Keratinocyte (primary cell): Measurements from ENCODE around the gene IPPK. TPM values are rescaled to one million over a fixed set of nuclear protein-coding genes. Genes with fewer than 3 reads are reported as not detected.

Source experiments
- DNase-seq: peaks from one replicate; pipeline ENCODE4 v3.0.0-alpha.2; 2011; ENCODE audit warnings: low read depth, missing footprints, low spot score
- FAIRE-seq: peaks from 2 replicates; lab custom pipeline; 2011; peaks lifted over from hg19 to GRCh38; lab: Jason Lieb, UNC
- H2AFZ ChIP-seq: 2 replicates; pipeline ENCODE4 v1.6.0; 2012; ENCODE audit warnings: low read length, control low read depth, inconsistent platforms; ENCODE audit not compliant: control insufficient read depth
- H3K27ac ChIP-seq: 2 replicates; pipeline ENCODE4 v1.5.1; 2011; ENCODE audit warnings: low read length; ENCODE audit not compliant: control insufficient read depth, insufficient read depth
- H3K27me3 ChIP-seq: 3 replicates; pipeline ENCODE4 v1.6.0; 2011; ENCODE audit warnings: low read length; ENCODE audit not compliant: control insufficient read depth, insufficient read depth; ENCODE audit errors: extremely low read depth
- H3K36me3 ChIP-seq, 2 experiments: 2 replicates in 1 of 2; 3 replicates in 1 of 2; pipeline ENCODE4 v1.5.1; 2011; ENCODE audit warnings: low read length in 2 of 2, mild to moderate bottlenecking in 1 of 2; ENCODE audit not compliant: control insufficient read depth in 2 of 2, insufficient read depth in 2 of 2; ENCODE audit errors: extremely low read depth in 1 of 2
- H3K4me1 ChIP-seq: 3 replicates; pipeline ENCODE4 v1.5.1; 2011; ENCODE audit warnings: low read length; ENCODE audit not compliant: control insufficient read depth, insufficient read depth; ENCODE audit errors: extremely low read depth
- H3K4me2 ChIP-seq: 3 replicates; pipeline ENCODE4 v1.6.0; 2011; ENCODE audit warnings: low read depth, low read length; ENCODE audit not compliant: control insufficient read depth, insufficient read depth; ENCODE audit errors: extremely low read depth
- H3K4me3 ChIP-seq, 3 experiments: fragments of 200-600 bp in 1 of 3; sonication (generic) in 1 of 3; 2 replicates in 2 of 3; 3 replicates in 1 of 3; pipeline ENCODE4 v1.5.1; 2011 to 2016; ENCODE audit warnings: low read length in 3 of 3, mild to moderate bottlenecking in 3 of 3, control low read depth in 2 of 3, inconsistent platforms in 1 of 3, low read depth in 1 of 3, mixed read lengths in 1 of 3, mixed run types in 1 of 3, moderate library complexity in 1 of 3; ENCODE audit not compliant: control insufficient read depth in 2 of 3, insufficient read depth in 2 of 3; ENCODE audit errors: extremely low read depth in 1 of 3
- H3K79me2 ChIP-seq: 2 replicates; pipeline ENCODE4 v1.6.0; 2012; ENCODE audit warnings: low read length; ENCODE audit not compliant: control insufficient read depth, insufficient read depth
- H3K9ac ChIP-seq: 3 replicates; pipeline ENCODE4 v1.6.0; 2011; ENCODE audit warnings: low read length; ENCODE audit not compliant: control insufficient read depth, insufficient read depth; ENCODE audit errors: extremely low read depth
- H3K9me1 ChIP-seq: 3 replicates; pipeline ENCODE4 v1.6.0; 2011; ENCODE audit warnings: low read length; ENCODE audit not compliant: control insufficient read depth, insufficient read depth; ENCODE audit errors: extremely low read depth
- H3K9me3 ChIP-seq: 2 replicates; pipeline ENCODE4 v1.5.1; 2012; ENCODE audit warnings: low read depth, low read length; ENCODE audit not compliant: control insufficient read depth
- H4K20me1 ChIP-seq: 3 replicates; pipeline ENCODE4 v1.6.0; 2011; ENCODE audit warnings: low read length; ENCODE audit not compliant: control insufficient read depth, insufficient read depth; ENCODE audit errors: extremely low read depth
- CTCF ChIP-seq, 3 experiments: IDR thresholded peaks in 1 of 3; conservative IDR thresholded peaks in 1 of 3; optimal IDR thresholded peaks in 1 of 3; 2 replicates in 2 of 3; 3 replicates in 1 of 3; pipeline versions ENCODE3 to v1.5.1; 2011; ENCODE audit warnings: low read length in 3 of 3, mild to moderate bottlenecking in 3 of 3, moderate library complexity in 2 of 3, control low read depth in 1 of 3, inconsistent platforms in 1 of 3; ENCODE audit not compliant: insufficient read depth in 2 of 3; ENCODE audit errors: extremely low read depth in 1 of 3
- EZH2 ChIP-seq: IDR thresholded peaks from one replicate; pipeline ENCODE4 v1.6.1; 2012; ENCODE audit warnings: inconsistent platforms, mild to moderate bottlenecking, low read length, moderate library complexity
- dilution Hi-C: fragments of 300-500 bp; cut with MboI; formaldehyde crosslinking; loops from one replicate; pipeline ENCODE4 v1.7.0; 2020; ENCODE audit warnings: low sequenced_read_pairs; ENCODE audit not compliant: extremely low pct_ligation_motif_present
- polyA plus RNA-seq, 5 experiments: library from polyadenylated mRNA; depleted of rRNA in 3 of 5; stranded (reverse) in 3 of 5; stranded (forward) in 1 of 5; unstranded in 1 of 5; fragments of >200 nt; gene quantifications; 1 replicate in 1 of 5; 2 replicates in 3 of 5; 3 replicates in 1 of 5; pipeline versions ENCODE4 v1.2.1 to v1.2.3, GENCODE V29; 2011 to 2012; ENCODE audit warnings: missing spikeins in 2 of 5, low read depth in 1 of 5, low replicate concordance in 1 of 5

IPPK gene
- polyA plus RNA-seq, 1 donor (not counting 4 experiments of a cell fraction or from before 2014, with no cell fraction given) = 32.4 TPM

- FAIRE-seq = no peak
- Histone ChIP-seq H4K20me1 (no peaks in the 10 kb centered on the region), H3K36me3 (no peaks in the 10 kb centered on the region), H3K79me2 (no peaks in the 10 kb centered on the region), H3K9ac (peak overlapping the region; percentile 2), H3K9me3 (no peaks in the 10 kb centered on the region), H3K4me3 (peak overlapping the region in 1 of 3 experiments; percentile 7), H2AFZ (peak overlapping the region; percentile 68), H3K9me1 (no peaks in the 10 kb centered on the region), H3K4me2 (peak overlapping the region; percentile 65), H3K27me3 (no peaks in the 10 kb centered on the region), H3K4me1 (peaks cover 26% of the 10 kb centered on the region), H3K27ac (no peak overlapping the region)
- DNase-seq = no peak
- TF ChIP-seq EZH2 (no peak), CTCF (optimal IDR thresholded peaks at IDR 0.05 in 1 of 3, IDR thresholded peaks at IDR 0.05 in 1 of 3, conservative IDR thresholded peaks at IDR 0.05 in 1 of 3; ENCODE audit: extremely low read depth in 1 of 3, insufficient read depth in 2 of 3, low read length in 3 of 3) (no peak)
- dilution Hi-C loops = no loop called here
Measured at GRCh38 chr9:92601451-92601850, 68.5 kb downstream of the IPPK start.

- no peaks in the 10 kb centered on the region for H3K9me3 ChIP-seq
- DNase-seq (no peak), FAIRE-seq (peak; percentile 75)
- peak overlapping the region; percentile 65 for H3K4me2 ChIP-seq
- TF ChIP-seq EZH2 = no peak
- no peaks in the 10 kb centered on the region for H4K20me1 ChIP-seq
- peaks cover 26% of the 10 kb centered on the region for H3K4me1 ChIP-seq
- peak overlapping the region; percentile 54 for H3K9ac ChIP-seq
- dilution Hi-C loops = no loop called here
- no peaks in the 10 kb centered on the region for H3K36me3 ChIP-seq
- peak overlapping the region; percentile 68 for H2AFZ ChIP-seq
- no peaks in the 10 kb centered on the region for H3K9me1 ChIP-seq
- peak overlapping the region in 1 of 3 experiments; percentile 7 for H3K4me3 ChIP-seq
- H3K27ac ChIP-seq = peak overlapping the region; percentile 57
- no peaks in the 10 kb centered on the region for H3K27me3 ChIP-seq
- no peaks in the 10 kb centered on the region for H3K79me2 ChIP-seq
Measured at GRCh38 chr9:92600462-92601261, 69.3 kb downstream of the IPPK start.
